Colonic mucosa (tissue), 4 donors: ENCODE measurements around the gene MAPK10. TPM values are rescaled to one million over a fixed set of nuclear protein-coding genes. Genes with fewer than 3 reads are reported as not detected.

Experiments
- DNase-seq: peaks from one replicate; pipeline ENCODE4 v3.0.0-alpha.2; 2020
- H3K27ac ChIP-seq: fragments of 200-600 bp; one replicate; pipeline ENCODE4 v1.8.0; 2021
- H3K27me3 ChIP-seq: fragments of 200-600 bp; one replicate; pipeline ENCODE4 v1.8.0; 2021
- H3K36me3 ChIP-seq: fragments of 200-600 bp; one replicate; pipeline ENCODE4 v1.8.0; 2021
- H3K4me1 ChIP-seq: fragments of 200-600 bp; one replicate; pipeline ENCODE4 v1.8.0; 2021; ENCODE audit warnings: mild to moderate bottlenecking
- H3K4me3 ChIP-seq: fragments of 200-600 bp; one replicate; pipeline ENCODE4 v1.8.0; 2021
- H3K9ac ChIP-seq, 2 donors: one replicate each; pipeline ENCODE4 v1.7.0; 2013; ENCODE audit warnings: control low read depth in 2 of 2, low read depth in 2 of 2, low read length in 2 of 2
- H3K9me3 ChIP-seq: fragments of 200-600 bp; one replicate; pipeline ENCODE4 v1.8.0; 2021
- CTCF ChIP-seq: fragments of 200-600 bp; IDR thresholded peaks from one replicate; pipeline ENCODE4 v1.8.0; 2022; ENCODE audit warnings: antibody characterized with exemption, mild to moderate bottlenecking
- intact Hi-C: fragments of 100-400 bp; cut with DNase I; formaldehyde crosslinking; loops from one replicate; pipeline ENCODE4 v1.14.1; 2022
- total RNA-seq, 2 donors: library from RNA; stranded (reverse); fragmentation: NEBNext Ultra II Directional in 1 of 2; extraction: Animal tissue kit (Norgen Biotek cat#: 25700) in 1 of 2; gene quantifications; one replicate each; pipeline ENCODE4 v1.2.1, GENCODE V29; 2021
- donor health status: healthy.
- donor health status: DM: no; HTN: no; CAD: no.
- donor health status: DM: no; HTN: no; CAD: no.

Gene MAPK10
- total RNA-seq, 2 donors from 2014 or later: 2.6 to 4.4 TPM

DNA sequence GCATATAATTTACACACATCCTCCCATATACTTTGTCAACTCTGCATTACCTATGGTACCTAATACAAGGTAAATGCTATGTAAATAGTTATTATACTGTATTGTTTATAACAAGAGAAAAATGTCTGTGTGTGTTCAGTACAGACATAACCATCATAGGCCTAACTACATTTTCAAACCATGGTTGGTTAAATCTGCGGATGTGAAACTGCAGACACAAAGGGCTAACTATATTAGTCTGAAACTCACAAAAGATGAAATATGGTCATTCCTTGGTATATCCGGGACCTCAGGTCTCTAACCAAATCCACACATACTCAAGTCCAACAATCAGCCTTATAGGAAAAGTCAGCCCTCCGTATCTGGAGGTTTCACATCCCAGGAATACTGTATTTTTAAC, 13.5 kb downstream of the MAPK10 start:
- DNase-seq: no peak
- no peak for TF ChIP-seq CTCF
- no peaks in the 10 kb centered on the region for H3K36me3 ChIP-seq

GRCh38 chr4:86344127-86344526, 15.7 kb downstream of the MAPK10 start:
- no peak for TF ChIP-seq CTCF
- Histone ChIP-seq H3K4me3 (no peak overlapping the region), H3K9ac (no peak overlapping the region), H3K27me3 (no peaks in the 10 kb centered on the region), H3K27ac (no peak overlapping the region), H3K36me3 (no peaks in the 10 kb centered on the region), H3K9me3 (no peaks in the 10 kb centered on the region), H3K4me1 (no peaks in the 10 kb centered on the region)
- intact Hi-C loops: no loop called here
- no peak for DNase-seq

More for the DNA sequence above, 13.5 kb downstream of the MAPK10 start:
- Histone ChIP-seq H3K4me3 (no peak overlapping the region), H3K27ac (no peak overlapping the region), H3K4me1 (no peaks in the 10 kb centered on the region), H3K9ac (no peak overlapping the region), H3K27me3 (no peaks in the 10 kb centered on the region), H3K9me3 (no peaks in the 10 kb centered on the region)
- intact Hi-C loops: no loop called here

- Histone ChIP-seq H3K4me1 (no peaks in the 10 kb centered on the region), H3K9me3 (no peaks in the 10 kb centered on the region), H3K4me3 (no peak overlapping the region), H3K36me3 (no peaks in the 10 kb centered on the region), H3K27ac (no peak overlapping the region), H3K9ac (no peak overlapping the region), H3K27me3 (no peaks in the 10 kb centered on the region)
- intact Hi-C loops: no loop called here
- no peak for TF ChIP-seq CTCF
- DNase-seq: no peak
Observed at GRCh38 chr4:86338989-86339388, 20.9 kb downstream of the MAPK10 start.

DNA sequence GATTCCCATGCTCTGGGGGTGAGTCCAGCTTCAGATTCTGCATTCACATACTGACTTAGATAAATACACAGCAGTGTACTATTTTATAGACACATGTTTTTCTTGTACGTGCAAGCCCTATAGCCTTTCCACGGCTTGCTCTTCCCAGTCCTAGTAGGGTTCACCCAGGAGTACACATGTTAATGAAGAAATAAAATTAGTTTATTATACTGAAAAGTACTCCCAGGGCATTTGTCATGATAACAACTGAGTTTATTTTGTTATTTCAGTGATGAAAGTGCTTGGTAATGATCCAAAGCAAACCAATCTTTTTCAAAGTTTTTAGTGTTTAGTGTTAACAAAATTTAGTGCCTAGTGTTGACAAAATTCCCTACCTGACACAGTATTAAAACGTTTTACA, 21.3 kb downstream of the MAPK10 start:
- H3K27ac ChIP-seq: no peak overlapping the region

DNA sequence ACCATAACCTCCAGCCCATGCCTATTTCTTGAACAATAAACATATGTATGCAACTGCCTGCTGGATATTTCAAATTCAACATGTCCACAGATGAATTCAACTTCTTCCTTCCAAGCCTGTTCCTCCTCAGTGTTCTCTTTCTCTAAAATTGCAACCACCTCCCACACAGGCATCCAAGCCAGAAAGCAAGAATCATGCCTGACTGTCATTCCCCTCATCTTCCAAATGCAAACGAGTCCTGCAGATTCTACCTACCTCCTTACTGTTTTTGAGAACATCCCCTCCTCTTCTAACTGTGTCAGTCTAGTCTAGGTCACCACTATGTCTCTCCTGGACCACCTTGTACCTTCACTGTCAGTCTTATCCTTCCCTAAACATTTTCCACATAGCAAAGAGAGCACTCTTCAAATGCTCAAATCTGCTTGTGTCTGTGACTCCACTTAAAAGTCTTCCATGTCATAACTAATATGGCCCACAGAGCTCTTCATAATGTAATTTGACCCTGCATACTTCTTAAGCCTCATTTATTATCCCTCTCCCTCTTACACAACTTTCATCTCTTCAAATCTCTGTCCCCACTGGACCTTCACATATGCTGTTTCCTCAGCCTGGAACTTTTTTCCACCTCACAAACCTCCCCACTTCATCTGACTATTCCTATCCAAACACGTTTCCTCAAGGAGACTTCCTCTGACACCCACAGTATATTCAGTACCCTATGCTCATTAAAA, 25.7 kb downstream of the MAPK10 start:
- Histone ChIP-seq H3K4me1 (no peaks in the 10 kb centered on the region), H3K27me3 (no peaks in the 10 kb centered on the region), H3K27ac (no peak overlapping the region), H3K9ac (no peak overlapping the region), H3K9me3 (no peaks in the 10 kb centered on the region), H3K36me3 (no peaks in the 10 kb centered on the region), H3K4me3 (no peak overlapping the region)
- intact Hi-C loops: no loop called here
- no peak for TF ChIP-seq CTCF
- DNase-seq: no peak

More for the DNA sequence above, 21.3 kb downstream of the MAPK10 start:
- DNase-seq: no peak
- intact Hi-C loops: no loop called here
- no peaks in the 10 kb centered on the region for H3K9me3 ChIP-seq
- H3K36me3 ChIP-seq: no peaks in the 10 kb centered on the region
- no peaks in the 10 kb centered on the region for H3K27me3 ChIP-seq
- no peak overlapping the region for H3K4me3 ChIP-seq
- TF ChIP-seq CTCF: no peak
- H3K9ac ChIP-seq: no peak overlapping the region
- H3K4me1 ChIP-seq: no peaks in the 10 kb centered on the region
